Liver (tissue), 3 donors: ENCODE results near the gene OSTN.
"Not testable (repeated sequence)": the region's sequence is repeated elsewhere in the genome, so short reads cannot be mapped to it uniquely, and the experiment has no call there.

Source experiments
- CTCF ChIP-seq: fragments of 150-350 bp; IDR thresholded peaks from 2 replicates; pipeline ENCODE4 v1.5.1; 2017; ENCODE audit warnings: improper control_type of control experiment, low read depth, low read length; ENCODE audit not compliant: missing input control
- EGR1 ChIP-seq, 2 donors: IDR thresholded peaks; 2 replicates each; pipeline ENCODE4 v1.6.1; 2016 to 2018; ENCODE audit warnings: antibody characterized with exemption in 2 of 2, low read depth in 2 of 2
- RAD21 ChIP-seq, 2 donors: IDR thresholded peaks; 2 replicates each; pipeline ENCODE4 v1.6.1; 2016; ENCODE audit warnings: antibody characterized with exemption in 2 of 2, mild to moderate bottlenecking in 2 of 2
- REST ChIP-seq: IDR thresholded peaks from 2 replicates; pipeline ENCODE4 v1.6.1; 2016; ENCODE audit warnings: antibody characterized with exemption, mild to moderate bottlenecking
- RXRA ChIP-seq, 2 donors: IDR thresholded peaks; 2 replicates each; pipeline ENCODE4 v1.6.1; 2017 to 2018; ENCODE audit warnings: antibody characterized with exemption in 2 of 2, mild to moderate bottlenecking in 1 of 2
- TAF1 ChIP-seq: conservative IDR thresholded peaks from 2 replicates; pipeline ENCODE4 v1.6.1; 2016; ENCODE audit warnings: antibody characterized with exemption, mild to moderate bottlenecking
- donor health status: healthy.
- donor health status: healthy.

GRCh38 chr3:191246034-191246433 is 47.0 kb downstream of the OSTN start:
- TF ChIP-seq EGR1 (IDR thresholded peaks at IDR 0.05; ENCODE audit: low read depth in 2 of 2); CTCF; RAD21 (IDR thresholded peaks at IDR 0.05); REST; TAF1; RXRA (IDR thresholded peaks at IDR 0.05): not testable (repeated sequence)
